GM21360 (cell line): ENCODE measurements around the gene C14orf132.

Experiments
- ATAC-seq: cut with Tn5 transposase; IDR thresholded peaks from one replicate; pipeline ENCODE4 v1.9.1; 2021; ENCODE audit warnings: mild to moderate bottlenecking, moderate library complexity; ENCODE audit not compliant: unreplicated experiment

C14orf132 gene

DNA sequence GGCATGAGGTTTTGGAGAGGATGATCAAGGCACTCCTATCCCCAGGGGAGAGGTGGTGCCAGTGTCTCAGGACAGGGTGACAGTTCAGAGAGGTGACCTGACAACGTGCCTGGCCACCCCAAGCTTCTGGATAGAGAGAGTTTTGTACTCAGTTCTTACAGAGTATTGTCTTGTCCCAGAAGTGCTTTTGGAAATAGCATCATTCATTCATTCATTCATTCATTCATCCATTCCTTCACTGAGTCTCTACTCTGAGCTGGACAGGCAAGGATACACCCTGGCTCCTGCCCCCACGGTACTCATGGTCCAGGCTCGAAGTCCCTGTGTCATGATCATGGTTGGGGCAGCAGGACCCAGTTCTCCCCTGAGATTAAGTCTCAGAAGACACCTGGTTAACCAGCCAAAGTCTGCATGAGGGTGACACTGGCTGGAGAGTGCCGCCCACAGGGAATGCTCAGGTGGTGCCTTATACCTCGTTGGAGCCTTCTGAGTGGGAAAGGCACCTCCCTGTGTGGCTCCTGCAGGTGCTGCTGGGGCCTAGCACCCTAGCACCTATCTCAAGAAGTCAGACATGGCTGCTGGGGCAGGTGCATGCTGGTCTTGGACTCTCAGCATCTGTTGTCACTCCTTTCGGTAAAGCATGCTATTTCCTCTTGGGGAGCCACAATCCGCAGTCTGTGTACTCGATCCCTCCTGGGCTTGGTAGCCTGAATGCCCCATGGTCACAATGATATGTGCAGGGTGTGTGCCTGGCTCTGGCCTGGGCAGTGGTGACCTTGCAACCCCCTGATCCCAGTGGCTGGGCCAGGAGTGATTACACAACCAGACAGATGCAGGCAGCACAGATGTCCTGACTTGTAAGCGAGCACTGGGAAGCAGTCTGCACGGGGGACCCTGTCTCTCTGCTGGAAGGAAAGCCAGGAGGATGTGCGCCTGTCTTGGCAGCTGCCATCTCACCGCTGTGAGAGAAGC lies 57.8 kb downstream of the C14orf132 start:
- ATAC-seq = no peak

DNA sequence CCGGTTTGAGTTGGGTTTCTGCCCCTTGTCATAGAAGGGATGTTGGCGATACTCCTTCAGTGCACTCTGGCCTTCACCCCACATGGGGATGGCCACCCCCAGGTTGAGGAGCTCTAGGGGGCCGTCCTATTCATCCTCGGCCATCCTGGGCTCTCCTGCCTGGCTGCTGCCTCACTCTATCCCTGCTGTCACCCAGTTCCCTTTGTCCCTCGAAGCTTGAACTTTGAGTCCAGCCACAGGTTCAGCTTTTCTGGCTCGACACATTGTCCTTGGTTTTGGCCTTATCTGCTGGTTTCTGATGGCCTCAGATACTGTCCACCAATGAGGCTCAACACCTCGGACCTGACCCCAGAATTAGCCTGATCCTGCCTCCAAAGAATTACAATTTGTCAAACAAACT lies 58.6 kb downstream of the C14orf132 start:
- ATAC-seq = no peak

DNA sequence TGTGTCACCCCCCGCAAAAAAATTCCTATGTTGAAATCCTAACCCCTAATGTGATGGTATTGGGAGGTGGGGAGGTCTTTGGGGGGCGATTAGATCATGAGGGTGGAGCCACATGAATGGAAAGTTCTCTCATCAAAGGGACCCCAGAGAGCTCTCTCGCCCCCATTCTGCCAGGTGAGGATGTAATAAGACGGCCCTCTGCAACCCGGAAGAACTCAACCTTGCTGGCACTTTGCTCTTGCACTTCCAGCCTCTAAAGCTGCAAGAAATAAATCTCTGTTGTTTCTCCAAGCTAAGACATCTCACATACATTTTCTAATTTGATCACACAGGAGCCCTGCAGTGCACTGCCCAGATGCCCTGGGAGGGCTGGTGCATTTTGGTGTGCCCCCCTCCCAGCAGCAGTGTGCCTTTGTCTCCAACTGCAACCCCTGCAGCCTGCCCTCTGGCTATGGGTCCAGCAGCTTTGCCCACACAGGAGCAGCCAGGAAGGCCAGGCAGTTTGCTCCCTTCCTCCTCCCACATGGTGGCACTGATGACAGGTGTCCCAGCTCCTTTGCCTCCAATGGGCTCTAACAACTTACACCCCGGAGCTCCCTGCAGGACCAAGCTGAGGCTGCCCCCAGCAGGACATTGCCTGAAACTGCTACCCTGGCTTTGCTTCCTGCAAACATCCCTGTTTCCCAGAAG lies 59.3 kb downstream of the C14orf132 start:
- peak; percentile 48 for ATAC-seq

GRCh38 chr14:96098999-96099335 lies 59.8 kb downstream of the C14orf132 start:
- no peak for ATAC-seq

DNA sequence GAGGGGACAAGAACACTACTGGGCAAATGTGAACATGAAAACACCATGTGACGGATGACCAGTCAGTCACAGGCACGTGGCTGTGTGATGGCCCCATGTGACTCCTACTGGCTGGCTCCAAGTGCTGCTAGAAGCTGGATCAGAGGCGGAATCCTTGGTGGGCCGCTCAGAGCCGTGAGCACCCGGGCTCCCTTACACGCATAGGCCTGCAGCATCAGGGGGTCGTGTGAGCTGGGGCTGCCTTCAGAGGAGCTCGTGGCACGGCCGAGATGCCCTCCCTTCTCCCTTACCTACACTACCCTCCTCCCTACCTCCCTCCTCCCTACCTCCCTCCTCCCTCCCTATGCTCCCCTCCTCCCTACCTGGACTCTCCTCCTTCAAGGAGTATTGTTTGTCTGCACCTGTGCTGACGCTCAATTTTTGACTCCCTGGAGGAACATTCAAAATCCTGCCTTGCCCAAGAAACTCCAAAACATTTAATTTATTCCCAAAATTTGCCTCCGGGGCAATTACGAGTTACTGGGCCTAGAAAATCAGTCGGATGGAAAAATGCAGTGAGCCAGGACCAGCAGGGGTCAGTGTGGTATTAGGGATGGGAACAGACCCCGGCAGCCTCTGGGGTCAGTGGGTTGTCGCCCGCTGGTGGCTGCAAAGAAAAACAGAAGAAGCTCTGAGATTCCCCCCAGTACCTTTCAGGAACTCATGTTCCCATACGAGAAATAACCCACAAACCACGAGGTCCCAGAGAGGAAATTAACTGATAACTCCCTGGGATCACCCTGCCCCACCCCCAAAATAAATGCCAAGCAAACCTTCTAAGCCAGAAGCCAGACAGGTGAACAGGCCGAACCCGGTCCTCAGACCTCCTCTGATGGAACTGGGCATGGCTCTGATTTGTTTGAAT lies 61.3 kb downstream of the C14orf132 start:
- ATAC-seq = no peak

DNA sequence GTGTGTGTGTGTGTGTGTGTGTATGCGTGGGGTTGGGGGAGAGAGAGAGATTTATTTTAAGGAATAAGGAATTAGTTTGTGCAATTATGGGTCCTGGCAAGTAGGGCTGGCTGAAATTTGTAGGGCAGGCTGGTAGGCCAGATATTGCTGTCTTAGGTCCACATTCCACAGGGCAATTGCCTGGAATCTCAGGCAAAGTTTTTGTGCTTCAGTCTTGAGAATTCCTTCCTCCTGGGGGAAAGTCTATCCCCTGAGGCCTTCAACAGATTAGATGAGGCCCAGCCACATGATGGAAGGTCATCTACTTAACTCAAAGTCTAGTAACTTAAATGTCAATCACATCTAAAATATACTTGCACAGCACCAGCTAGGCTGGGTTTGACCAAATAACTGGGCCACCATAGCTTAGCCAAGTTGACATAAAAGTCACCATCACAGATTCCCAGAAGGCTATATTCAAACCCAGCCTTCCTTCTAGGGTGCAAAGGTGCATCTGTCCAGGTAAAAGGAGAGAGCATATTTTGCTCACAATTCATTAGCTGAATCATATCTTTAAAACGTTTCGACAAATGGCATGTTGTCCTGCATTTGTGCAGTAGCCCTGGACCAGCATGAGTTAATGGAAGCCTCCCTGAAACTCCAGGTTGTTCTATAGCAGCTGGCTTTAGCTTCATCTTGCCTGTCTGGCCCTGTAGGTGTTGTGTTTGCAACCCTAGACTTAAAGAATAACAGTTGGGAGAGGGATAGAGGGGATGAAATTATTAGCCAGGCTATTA lies 63.1 kb downstream of the C14orf132 start:
- no peak for ATAC-seq

- ATAC-seq = no peak
Measured at GRCh38 chr14:96103075-96103474, 63.9 kb downstream of the C14orf132 start.

GRCh38 chr14:96103560-96104460 lies 64.6 kb downstream of the C14orf132 start:
- ATAC-seq = no peak

- ATAC-seq = no peak
Measured at GRCh38 chr14:96104469-96105057, 65.4 kb downstream of the C14orf132 start.

DNA sequence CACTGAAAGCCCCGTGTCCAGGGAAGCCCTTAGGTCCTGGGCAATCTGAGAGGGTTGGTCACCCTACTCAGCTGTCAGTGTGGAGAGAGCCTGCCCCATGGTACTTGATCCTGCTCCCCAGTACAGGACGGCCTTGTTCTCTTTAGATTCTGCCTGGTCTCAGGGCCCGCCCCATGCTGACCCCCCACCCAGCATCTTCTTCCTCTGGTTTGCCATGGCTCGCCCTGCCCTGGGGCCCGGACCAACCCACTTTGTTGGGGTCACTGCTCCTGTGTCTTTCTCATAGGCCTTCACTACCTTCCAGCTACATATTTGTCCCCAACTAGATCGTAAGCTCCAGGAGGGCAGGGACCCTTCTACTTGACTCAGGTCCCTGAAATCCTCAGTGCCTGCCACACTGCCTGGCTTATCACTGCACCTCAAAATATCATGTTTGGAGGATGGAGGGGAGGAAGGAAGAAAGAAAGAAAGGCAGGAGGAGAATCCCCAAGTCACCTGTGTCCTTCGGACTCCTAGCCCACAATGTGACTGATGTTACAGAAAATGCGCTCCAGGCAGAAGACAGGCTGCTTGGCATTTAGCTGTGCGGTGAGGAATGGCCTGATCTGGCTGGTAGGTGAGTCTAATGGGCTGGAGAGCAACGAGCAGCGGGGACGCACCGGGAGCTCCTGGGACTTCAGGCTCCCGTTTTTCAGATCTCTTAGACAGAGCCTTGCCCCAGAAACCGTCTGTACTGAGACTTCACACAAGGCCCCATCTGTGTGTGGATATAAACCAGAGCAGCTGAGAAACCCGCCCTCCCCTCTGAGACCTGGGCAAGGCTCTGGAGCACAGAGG lies 66.1 kb downstream of the C14orf132 start:
- no peak for ATAC-seq

DNA sequence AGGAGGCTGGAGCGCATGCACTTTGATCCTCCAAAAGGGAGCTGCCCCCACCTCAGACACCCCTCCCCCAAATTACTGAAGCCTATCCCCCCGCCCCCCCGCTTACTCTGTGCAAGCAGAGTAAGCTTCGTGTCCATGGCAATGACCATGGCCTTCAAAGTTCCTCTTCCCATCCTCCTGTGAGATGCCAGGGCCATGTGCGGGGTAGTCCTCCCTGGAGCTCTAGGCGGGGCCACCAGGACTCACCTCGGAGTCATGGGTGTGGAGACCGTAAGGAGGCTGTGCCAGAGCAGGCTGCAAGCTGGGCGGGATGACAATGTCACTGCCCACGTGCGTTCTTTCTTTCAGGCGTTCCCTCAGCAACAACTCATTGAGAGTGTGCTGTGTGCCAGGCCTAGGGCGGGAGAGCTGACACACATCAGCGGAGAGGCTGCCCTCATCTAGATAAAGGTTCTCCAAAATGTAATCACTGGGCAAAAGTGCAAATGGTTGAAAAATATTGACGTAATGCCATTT lies 66.8 kb downstream of the C14orf132 start:
- ATAC-seq = no peak

DNA sequence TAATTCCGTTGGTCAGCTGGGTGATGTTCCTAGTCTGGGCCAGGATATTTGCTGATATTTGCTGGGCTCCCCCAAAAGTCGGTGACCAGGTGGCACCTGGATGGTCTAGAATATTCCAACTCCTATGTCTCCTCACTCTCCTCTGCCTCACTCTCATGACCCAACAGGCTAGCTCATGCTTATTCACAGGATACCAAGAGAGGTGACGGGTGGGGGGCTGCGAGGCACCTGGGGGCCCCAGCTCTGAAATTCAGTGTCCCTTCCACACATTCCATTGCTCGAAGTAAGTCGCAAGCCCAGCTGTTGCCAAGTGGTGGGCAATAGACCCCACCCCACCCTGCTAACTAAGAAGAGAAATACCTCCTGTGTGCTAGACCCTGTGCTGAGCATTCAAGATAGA lies 67.7 kb downstream of the C14orf132 start:
- no peak for ATAC-seq

DNA sequence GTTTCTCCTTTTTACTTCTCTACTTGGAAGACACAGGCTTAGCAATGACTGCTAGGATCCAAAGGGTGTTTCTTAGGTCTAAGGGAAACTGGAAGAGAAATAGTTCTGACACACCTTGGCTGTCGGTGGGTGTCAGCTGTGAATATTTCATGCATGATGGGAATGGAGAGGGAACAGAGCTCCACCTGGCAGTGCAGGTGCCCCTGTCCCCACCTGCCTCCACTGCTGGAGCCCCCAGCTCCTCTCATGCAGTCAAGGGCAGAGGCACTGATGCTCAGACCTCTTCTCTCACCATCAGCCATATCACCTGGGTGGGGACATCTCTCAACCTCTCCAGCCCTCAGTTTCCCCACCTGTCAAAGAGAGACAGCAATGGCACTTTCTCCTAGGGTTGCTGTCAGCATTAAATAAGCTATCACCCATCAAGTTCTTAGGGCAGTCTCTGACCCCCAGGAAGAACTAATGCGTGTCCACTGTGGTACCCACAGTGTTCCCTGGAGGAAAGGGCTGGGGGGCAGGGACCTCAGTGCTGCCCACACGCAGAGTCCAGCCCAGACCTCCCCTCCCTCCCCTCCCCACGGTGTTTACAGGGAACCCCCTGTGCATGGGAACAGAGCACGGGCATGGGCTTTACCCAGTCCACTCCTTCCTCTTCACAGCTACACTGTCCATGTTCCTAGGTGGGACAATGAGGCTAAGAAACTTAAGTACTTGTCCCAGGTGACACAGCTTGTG lies 69.1 kb downstream of the C14orf132 start:
- no peak for ATAC-seq

DNA sequence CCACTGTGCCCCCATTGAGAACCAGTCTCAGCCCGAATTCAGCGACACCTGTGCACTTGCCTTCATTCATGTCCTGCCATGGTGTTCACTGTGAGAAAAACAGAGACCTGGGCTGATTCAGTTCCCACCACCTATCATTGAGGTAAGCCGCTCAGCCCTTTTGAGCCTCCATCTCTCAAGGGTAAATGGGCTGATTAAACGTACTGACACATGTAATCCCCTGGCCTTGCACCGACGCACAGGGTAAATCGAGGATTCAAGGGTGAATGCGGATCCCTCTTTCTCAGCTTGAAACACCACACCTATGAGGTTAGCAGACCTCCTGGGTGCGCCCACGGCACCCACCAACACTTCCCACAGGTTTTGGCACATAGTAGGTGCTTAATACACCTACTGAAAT lies 69.7 kb downstream of the C14orf132 start:
- no peak for ATAC-seq

DNA sequence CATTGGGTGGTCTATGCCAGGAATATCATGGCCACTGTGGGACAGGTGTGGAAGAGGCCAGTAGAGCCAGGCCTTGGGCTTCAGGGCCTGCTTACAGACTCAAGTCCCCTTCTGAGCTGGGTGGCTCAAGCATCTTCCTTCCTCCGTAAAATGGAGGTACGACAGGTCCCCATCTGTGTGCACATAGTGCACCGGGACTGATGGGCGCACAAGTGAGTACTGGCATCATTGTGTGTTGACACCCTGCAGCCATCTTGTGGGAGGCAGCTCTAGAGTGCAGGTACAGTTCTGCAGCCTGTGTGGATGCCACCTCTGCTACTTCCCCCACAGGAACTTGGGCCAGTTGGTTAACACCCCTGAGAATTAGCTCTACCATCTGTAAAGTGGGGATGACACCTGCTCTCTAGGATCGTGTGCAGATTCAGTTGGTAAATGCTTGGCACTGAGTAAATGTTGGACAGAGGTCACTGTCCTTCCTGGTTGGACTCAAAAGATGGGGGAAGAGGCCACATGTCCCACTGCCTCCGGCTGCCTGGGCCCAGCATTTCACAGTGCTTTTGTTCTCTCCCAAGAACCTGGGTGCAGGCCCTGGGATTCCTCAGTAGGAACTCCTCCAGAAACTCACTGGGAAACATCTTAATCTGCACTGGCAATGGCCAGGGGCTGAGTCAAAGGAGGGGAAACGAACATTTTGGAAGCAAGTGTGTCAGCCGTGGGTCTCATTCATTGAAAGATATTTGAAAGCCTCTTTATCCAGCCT lies 70.6 kb downstream of the C14orf132 start:
- no peak for ATAC-seq

- ATAC-seq = no peak
Measured at GRCh38 chr14:96112032-96112431, 72.9 kb downstream of the C14orf132 start.

DNA sequence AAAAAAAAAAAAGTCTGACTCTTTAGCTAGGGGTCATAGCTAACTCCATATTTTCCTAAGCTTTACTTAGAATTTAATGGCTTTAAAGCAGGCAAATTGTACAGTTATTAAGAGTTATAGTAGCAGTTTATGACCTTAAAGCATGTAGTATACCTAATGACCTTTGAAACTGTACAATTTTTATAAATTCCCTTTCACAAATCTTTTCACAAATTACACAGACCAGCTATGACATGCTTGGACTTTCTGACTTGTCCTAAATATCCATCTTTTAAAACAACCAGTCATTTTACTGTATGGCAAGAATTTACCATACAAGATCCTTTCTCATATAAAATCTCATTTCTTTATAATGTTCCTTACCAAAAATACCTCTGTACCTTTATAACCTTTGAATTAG lies 74.8 kb downstream of the C14orf132 start:
- ATAC-seq = no peak
